T-helper 2 cell treated with Interferon-gamma antibody and Interleukin-4, amounts not matched to agents 5 μg/mL and 100 μg/mL, for 36 hours (primary cell): ENCODE results near the gene PGM2.
"Not testable (repeated sequence)": the region's sequence is repeated elsewhere in the genome, so short reads cannot be mapped to it uniquely, and the experiment has no call there.

ENCODE experiments used
- DNase-seq: peaks from one replicate; pipeline ENCODE4 v3.0.0; 2021; ENCODE audit warnings: low spot score
- H3K27ac Mint-ChIP-seq: one replicate; pipeline ENCODE4 v1.8.0; 2021; ENCODE audit warnings: mild to moderate bottlenecking, mixed read lengths
- H3K27me3 Mint-ChIP-seq: one replicate; pipeline ENCODE4 v1.8.0; 2021; ENCODE audit warnings: low read depth, mixed read lengths
- H3K36me3 Mint-ChIP-seq: one replicate; pipeline ENCODE4 v1.8.0; 2021; ENCODE audit warnings: low read depth, mixed read lengths
- H3K4me1 Mint-ChIP-seq: one replicate; pipeline ENCODE4 v1.8.0; 2021; ENCODE audit warnings: low read depth, mixed read lengths
- H3K4me3 Mint-ChIP-seq: one replicate; pipeline ENCODE4 v1.8.0; 2022; ENCODE audit warnings: mild to moderate bottlenecking, moderate library complexity, mixed read lengths
- H3K9me3 Mint-ChIP-seq: one replicate; pipeline ENCODE4 v1.8.0; 2021; ENCODE audit warnings: mixed read lengths

PGM2 gene

GRCh38 chr4:37799941-37800554 lies 26.4 kb upstream of the PGM2 start:
- no peaks in the 10 kb centered on the region for H3K36me3 Mint-ChIP-seq
- H3K27ac Mint-ChIP-seq = no peak overlapping the region
- no peak for DNase-seq
- no peaks in the 10 kb centered on the region for H3K9me3 Mint-ChIP-seq
- H3K4me3 Mint-ChIP-seq = no peak overlapping the region
- no peaks in the 10 kb centered on the region for H3K4me1 Mint-ChIP-seq
- H3K27me3 Mint-ChIP-seq = peaks cover 21% of the 10 kb centered on the region

GRCh38 chr4:37802068-37802666 lies 24.3 kb upstream of the PGM2 start:
- peaks cover 18% of the 10 kb centered on the region for H3K27me3 Mint-ChIP-seq
- H3K4me1 Mint-ChIP-seq = no peaks in the 10 kb centered on the region
- no peaks in the 10 kb centered on the region for H3K9me3 Mint-ChIP-seq
- H3K36me3 Mint-ChIP-seq = no peaks in the 10 kb centered on the region
- H3K27ac Mint-ChIP-seq = no peak overlapping the region
- no peak overlapping the region for H3K4me3 Mint-ChIP-seq
- DNase-seq = no peak

GRCh38 chr4:37803348-37803973 lies 23.0 kb upstream of the PGM2 start:
- Mint-ChIP-seq H3K27ac (no peak overlapping the region), H3K9me3 (no peaks in the 10 kb centered on the region), H3K4me1 (no peaks in the 10 kb centered on the region), H3K27me3 (peaks cover 19% of the 10 kb centered on the region), H3K36me3 (no peaks in the 10 kb centered on the region), H3K4me3 (no peak overlapping the region)
- no peak for DNase-seq

- no peak overlapping the region for H3K4me3 Mint-ChIP-seq
- no peaks in the 10 kb centered on the region for H3K36me3 Mint-ChIP-seq
- no peaks in the 10 kb centered on the region for H3K4me1 Mint-ChIP-seq
- no peak overlapping the region for H3K27ac Mint-ChIP-seq
- H3K9me3 Mint-ChIP-seq = no peaks in the 10 kb centered on the region
- no peak for DNase-seq
- peaks cover 12% of the 10 kb centered on the region for H3K27me3 Mint-ChIP-seq
These were observed 21.4 kb upstream of the PGM2 start for GRCh38 chr4:37805091-37805490.

GRCh38 chr4:37812713-37813112 lies 13.8 kb upstream of the PGM2 start:
- peaks cover 13% of the 10 kb centered on the region for H3K27me3 Mint-ChIP-seq
- H3K36me3 Mint-ChIP-seq = peaks cover 1% of the 10 kb centered on the region
- peaks cover 6% of the 10 kb centered on the region for H3K9me3 Mint-ChIP-seq
- no peak overlapping the region for H3K4me3 Mint-ChIP-seq
- no peak for DNase-seq
- H3K27ac Mint-ChIP-seq = no peak overlapping the region
- H3K4me1 Mint-ChIP-seq = peaks cover 17% of the 10 kb centered on the region

- Mint-ChIP-seq H3K27ac (peak overlapping the region; percentile 63), H3K4me3 (peak overlapping the region; percentile 64), H3K9me3 (peaks cover 10% of the 10 kb centered on the region), H3K27me3 (peaks cover 10% of the 10 kb centered on the region), H3K4me1 (peaks cover 18% of the 10 kb centered on the region), H3K36me3 (peaks cover 1% of the 10 kb centered on the region)
- no peak for DNase-seq
These were observed 10.9 kb upstream of the PGM2 start for GRCh38 chr4:37815591-37815990.

- Mint-ChIP-seq H3K27ac (peak overlapping the region; percentile 63), H3K9me3 (peaks cover 10% of the 10 kb centered on the region), H3K4me1 (peaks cover 18% of the 10 kb centered on the region), H3K36me3 (peaks cover 1% of the 10 kb centered on the region), H3K27me3 (peaks cover 10% of the 10 kb centered on the region), H3K4me3 (peak overlapping the region; percentile 64)
- DNase-seq = no peak
These were observed 10.5 kb upstream of the PGM2 start for GRCh38 chr4:37816006-37816405.

GRCh38 chr4:37816719-37817118 lies 9.8 kb upstream of the PGM2 start:
- Mint-ChIP-seq H3K27me3 (peaks cover 5% of the 10 kb centered on the region), H3K36me3 (peaks cover 1% of the 10 kb centered on the region), H3K4me1 (peaks cover 18% of the 10 kb centered on the region), H3K4me3 (no peak overlapping the region), H3K9me3 (peaks cover 10% of the 10 kb centered on the region), H3K27ac (no peak overlapping the region)
- no peak for DNase-seq

- Mint-ChIP-seq H3K4me3 (no peak overlapping the region), H3K27ac (no peak overlapping the region), H3K36me3 (peaks cover 1% of the 10 kb centered on the region), H3K4me1 (peaks cover 24% of the 10 kb centered on the region), H3K9me3 (peaks cover 10% of the 10 kb centered on the region), H3K27me3 (no peaks in the 10 kb centered on the region)
- DNase-seq = no peak
These were observed 7.7 kb upstream of the PGM2 start for GRCh38 chr4:37818752-37819151.

GRCh38 chr4:37820458-37820857 lies 6.0 kb upstream of the PGM2 start:
- not testable (repeated sequence) for H3K36me3 Mint-ChIP-seq, H3K27ac Mint-ChIP-seq, H3K4me3 Mint-ChIP-seq, H3K27me3 Mint-ChIP-seq, H3K9me3 Mint-ChIP-seq, DNase-seq
- H3K4me1 Mint-ChIP-seq = peaks cover 27% of the 10 kb centered on the region

GRCh38 chr4:37821953-37822605 lies 4.4 kb upstream of the PGM2 start:
- no peak overlapping the region for H3K27ac Mint-ChIP-seq
- peaks cover 5% of the 10 kb centered on the region for H3K27me3 Mint-ChIP-seq
- no peak for DNase-seq
- H3K4me3 Mint-ChIP-seq = no peak overlapping the region
- H3K36me3 Mint-ChIP-seq = no peaks in the 10 kb centered on the region
- H3K9me3 Mint-ChIP-seq = peaks cover 4% of the 10 kb centered on the region
- peaks cover 21% of the 10 kb centered on the region for H3K4me1 Mint-ChIP-seq

GRCh38 chr4:37825501-37825900 lies 985 bp upstream of the PGM2 start:
- peaks cover 12% of the 10 kb centered on the region for H3K36me3 Mint-ChIP-seq
- peaks cover 40% of the 10 kb centered on the region for H3K4me1 Mint-ChIP-seq
- not testable (repeated sequence) for H3K27me3 Mint-ChIP-seq, DNase-seq, H3K9me3 Mint-ChIP-seq
- peak overlapping the region; percentile 84 for H3K27ac Mint-ChIP-seq
- H3K4me3 Mint-ChIP-seq = peak overlapping the region; percentile 90

GRCh38 chr4:37825968-37826294 lies 555 bp upstream of the PGM2 start:
- no peak for DNase-seq
- Mint-ChIP-seq H3K4me3 (peak overlapping the region; percentile 90), H3K4me1 (peaks cover 40% of the 10 kb centered on the region), H3K9me3 (no peaks in the 10 kb centered on the region), H3K27me3 (peaks cover 5% of the 10 kb centered on the region), H3K36me3 (peaks cover 16% of the 10 kb centered on the region), H3K27ac (peak overlapping the region; percentile 84)

- H3K27me3 Mint-ChIP-seq = peaks cover 5% of the 10 kb centered on the region
- H3K4me1 Mint-ChIP-seq = peaks cover 37% of the 10 kb centered on the region
- H3K4me3 Mint-ChIP-seq = peak overlapping the region; percentile 90
- peaks cover 27% of the 10 kb centered on the region for H3K36me3 Mint-ChIP-seq
- no peak for DNase-seq
- H3K27ac Mint-ChIP-seq = peak overlapping the region; percentile 80
- H3K9me3 Mint-ChIP-seq = no peaks in the 10 kb centered on the region
These were observed 672 bp downstream of the PGM2 start for GRCh38 chr4:37827030-37827685.
